Mononuclear cell (primary cell): ENCODE results near the gene NRSN2. TPM values are rescaled to one million over a fixed set of nuclear protein-coding genes. Genes with fewer than 3 reads are reported as not detected.
A peak's percentile ranks its signal among the peaks of the same experiment; 100 is the strongest.

Experiments
- H3K27me3 ChIP-seq: 2 replicates; pipeline ENCODE4 v1.6.0; 2011; ENCODE audit warnings: low read length, control low read depth; ENCODE audit not compliant: insufficient read depth
- H3K4me1 ChIP-seq: 2 replicates; pipeline ENCODE4 v1.5.1; 2011; ENCODE audit warnings: mild to moderate bottlenecking, low read length, control low read depth; ENCODE audit not compliant: insufficient read depth
- H3K4me3 ChIP-seq: 2 replicates; pipeline ENCODE4 v1.5.1; 2011; ENCODE audit warnings: mild to moderate bottlenecking, low read length, moderate library complexity
- H3K9me3 ChIP-seq: 2 replicates; pipeline ENCODE4 v1.5.1; 2011; ENCODE audit warnings: low read depth, mild to moderate bottlenecking, control low read depth, low read length
- total RNA-seq: library from RNA; depleted of rRNA; stranded (reverse); fragments of >200 nt; gene quantifications from one replicate; pipeline ENCODE4 v1.2.3, GENCODE V29; 2012

The NRSN2 gene
- total RNA-seq, 1 donor = 0.63 TPM

- H3K27me3 ChIP-seq = no peaks in the 10 kb centered on the region
- H3K9me3 ChIP-seq = no peaks in the 10 kb centered on the region
- H3K4me3 ChIP-seq = no peak overlapping the region
- peaks cover 20% of the 10 kb centered on the region for H3K4me1 ChIP-seq
These were observed 33.5 kb upstream of the NRSN2 start for GRCh38 chr20:313402-313801.

GRCh38 chr20:313948-314347, 33.0 kb upstream of the NRSN2 start:
- Histone ChIP-seq H3K4me1 (peaks cover 20% of the 10 kb centered on the region), H3K9me3 (no peaks in the 10 kb centered on the region), H3K27me3 (no peaks in the 10 kb centered on the region), H3K4me3 (no peak overlapping the region)

- Histone ChIP-seq H3K4me3 (no peak overlapping the region), H3K4me1 (peaks cover 7% of the 10 kb centered on the region), H3K27me3 (no peaks in the 10 kb centered on the region), H3K9me3 (no peaks in the 10 kb centered on the region)
These were observed 30.4 kb upstream of the NRSN2 start for GRCh38 chr20:316316-317068.

GRCh38 chr20:324177-325044, 22.5 kb upstream of the NRSN2 start:
- peak overlapping the region; percentile 59 for H3K4me3 ChIP-seq
- H3K27me3 ChIP-seq = no peaks in the 10 kb centered on the region
- peaks cover 30% of the 10 kb centered on the region for H3K4me1 ChIP-seq
- H3K9me3 ChIP-seq = no peaks in the 10 kb centered on the region

GRCh38 chr20:325045-325888, 21.6 kb upstream of the NRSN2 start, which contains the start of gene SOX12:
TSS of gene SOX12 (plus strand) at chr20:325552. CDS start at chr20:325925, 373 bp downstream.
- H3K4me3 ChIP-seq = peak within 1 kb of the TSS; percentile 59
- H3K27me3 ChIP-seq = no peaks in the 10 kb centered on the region
- peaks cover 36% of the 10 kb centered on the region for H3K4me1 ChIP-seq
- no peaks in the 10 kb centered on the region for H3K9me3 ChIP-seq

- no peaks in the 10 kb centered on the region for H3K9me3 ChIP-seq
- H3K4me3 ChIP-seq = peak overlapping the region; percentile 59
- no peaks in the 10 kb centered on the region for H3K27me3 ChIP-seq
- H3K4me1 ChIP-seq = peaks cover 38% of the 10 kb centered on the region
These were observed 20.8 kb upstream of the NRSN2 start for GRCh38 chr20:325889-326644.

GRCh38 chr20:326645-327185, 20.2 kb upstream of the NRSN2 start:
- peak overlapping the region; percentile 59 for H3K4me3 ChIP-seq
- peaks cover 38% of the 10 kb centered on the region for H3K4me1 ChIP-seq
- no peaks in the 10 kb centered on the region for H3K9me3 ChIP-seq

GRCh38 chr20:327186-328026, 19.5 kb upstream of the NRSN2 start:
- H3K27me3 ChIP-seq = no peaks in the 10 kb centered on the region
- peak overlapping the region; percentile 15 for H3K4me3 ChIP-seq

More at GRCh38 chr20:326645-327185, 20.2 kb upstream of the NRSN2 start:
- no peaks in the 10 kb centered on the region for H3K27me3 ChIP-seq

GRCh38 chr20:328027-328974, 18.6 kb upstream of the NRSN2 start:
- Histone ChIP-seq H3K4me3 (no peak overlapping the region), H3K27me3 (no peaks in the 10 kb centered on the region), H3K9me3 (no peaks in the 10 kb centered on the region), H3K4me1 (peaks cover 38% of the 10 kb centered on the region)

More at GRCh38 chr20:327186-328026, 19.5 kb upstream of the NRSN2 start:
- Histone ChIP-seq H3K9me3 (no peaks in the 10 kb centered on the region), H3K4me1 (peaks cover 38% of the 10 kb centered on the region)

GRCh38 chr20:328975-329695, 17.8 kb upstream of the NRSN2 start:
- peaks cover 32% of the 10 kb centered on the region for H3K4me1 ChIP-seq
- no peaks in the 10 kb centered on the region for H3K9me3 ChIP-seq
- no peaks in the 10 kb centered on the region for H3K27me3 ChIP-seq
- no peak overlapping the region for H3K4me3 ChIP-seq

GRCh38 chr20:329851-330232, 17.1 kb upstream of the NRSN2 start:
- peaks cover 25% of the 10 kb centered on the region for H3K4me1 ChIP-seq

More at GRCh38 chr20:329851-330232, 17.1 kb upstream of the NRSN2 start:
- H3K4me3 ChIP-seq = no peak overlapping the region
- no peaks in the 10 kb centered on the region for H3K9me3 ChIP-seq
- no peaks in the 10 kb centered on the region for H3K27me3 ChIP-seq
